ENCODE data around the gene MBD4. TPM values are rescaled to one million over a fixed set of nuclear protein-coding genes. Genes with fewer than 3 reads are reported as not detected.

Gene MBD4
- total RNA-seq, 4 donors from 2014 or later = 12.1 to 23.3 (median 16.4) TPM

GRCh38 chr3:129383292-129383860, 56.4 kb downstream of the MBD4 start:
- no peaks in the 10 kb centered on the region for H3K9me3 ChIP-seq
- peaks cover 0 to 7% (median 4%) of the 10 kb centered on the region in 4 donors for H3K4me1 ChIP-seq
- TF ChIP-seq POLR2AphosphoS5 (IDR thresholded peaks at IDR 0.05) = no peak
- TF ChIP-seq EP300 (IDR thresholded peaks at IDR 0.05) = no peak
- TF ChIP-seq CTCF (IDR thresholded peaks at IDR 0.05) = peak; percentile 51 to 74 (median 56)
- H3K27me3 ChIP-seq = no peaks in the 10 kb centered on the region
- H3K27ac ChIP-seq (replicated peaks in 1 of 4) = no peak overlapping the region
- WGBS = 56% methylated on average over 6 of the region's 6 CpGs
- H3K4me3 ChIP-seq = no peak overlapping the region
- DNase-seq (ENCODE audit: extremely low spot score) = no peak
- peaks cover 14 to 27% (median 17%) of the 10 kb centered on the region in 4 donors for H3K36me3 ChIP-seq
- intact Hi-C loops (cut with DNase I) = no loop called here

- intact Hi-C loops (cut with DNase I) = no loop called here
- no peaks in the 10 kb centered on the region for H3K27me3 ChIP-seq
- no peak overlapping the region for H3K4me3 ChIP-seq
- no peak for DNase-seq (ENCODE audit: extremely low spot score)
- H3K27ac ChIP-seq (replicated peaks in 1 of 4) = no peak overlapping the region
- H3K9me3 ChIP-seq = no peaks in the 10 kb centered on the region
- 76% methylated on average over 2 of the region's 2 CpGs for WGBS
- no peak for TF ChIP-seq POLR2A (IDR thresholded peaks at IDR 0.05; ENCODE audit: low read depth)
- TF ChIP-seq CTCF (IDR thresholded peaks at IDR 0.05) = no peak
- TF ChIP-seq POLR2AphosphoS5 (IDR thresholded peaks at IDR 0.05) = no peak
- TF ChIP-seq EP300 (IDR thresholded peaks at IDR 0.05) = no peak
- peaks cover 0 to 7% (median 2%) of the 10 kb centered on the region in 4 donors for H3K4me1 ChIP-seq
- H3K36me3 ChIP-seq = peaks cover 5 to 17% (median 8%) of the 10 kb centered on the region in 4 donors
Observed at GRCh38 chr3:129382366-129382765, 57.4 kb downstream of the MBD4 start.

Small RNAs within 50 kb of the gene (small RNA-seq; reads per million reads assigned to genes)
- 3.7 to 21.3 (median 16.3) reads per million in 3 donors for gene SNORA7B

Other genes with a start within 250 kb of the MBD4 start
- gene COPG1, start 190.3 kb downstream of the MBD4 start, total RNA-seq = 10 to 100 TPM; 55.6 to 89.1 (median 70.4) TPM
- 10 to 100 TPM; 24.5 to 39.3 (median 30.6) TPM for gene HMCES, start 161.1 kb downstream of the MBD4 start, total RNA-seq
- gene EFCAB12, start 11.3 kb downstream of the MBD4 start, total RNA-seq = under 1 TPM in 2 of 4 donors, not detected in 2; 0.19 to 0.42 TPM
- 10 to 100 TPM; 19.5 to 32.8 (median 21.9) TPM for gene IFT122, start 276 bp upstream of the MBD4 start, total RNA-seq
- not detected for gene RHO, start 88.7 kb upstream of the MBD4 start, total RNA-seq
- not detected for gene H1-8, start 103.2 kb upstream of the MBD4 start, total RNA-seq
- gene PLXND1, start 166.7 kb upstream of the MBD4 start, total RNA-seq = 10 to 100 TPM; 50.5 to 89.9 (median 76.6) TPM